ENCODE measurements around the gene CMTM7. TPM values are rescaled to one million over a fixed set of nuclear protein-coding genes. Genes with fewer than 3 reads are reported as not detected.
A peak's percentile ranks its signal among the peaks of the same experiment; 100 is the strongest.

Gene CMTM7
- polyA plus RNA-seq, 1 donor, result 10.9 TPM

GRCh38 chr3:32401126-32401525, 9.5 kb downstream of the CMTM7 start:
- DNase-seq, result no peak
- WGBS (ENCODE audit: insufficient coverage, low lambda C conversion rate), result no CpG with 5 or more reads among the region's 11 CpGs

GRCh38 chr3:32401556-32402081, 10.0 kb downstream of the CMTM7 start:
- 20% methylated on average over 1 of the region's 41 CpGs for WGBS (ENCODE audit: insufficient coverage, low lambda C conversion rate)
- DNase-seq, result peak; percentile 45 to 78
- no peaks in the 10 kb centered on the region for H3K9me3 ChIP-seq (ENCODE audit: control insufficient read depth, low read depth, low read length)
- peaks cover 6% of the 10 kb centered on the region for H3K4me1 ChIP-seq (ENCODE audit: control insufficient read depth, insufficient read depth, low read length)
- H3K4me3 ChIP-seq (ENCODE audit: low read length), result peak overlapping the region; percentile 32
- no peaks in the 10 kb centered on the region for H3K36me3 ChIP-seq (ENCODE audit: control insufficient read depth, insufficient read depth, low read length)
- H3K27me3 ChIP-seq (ENCODE audit: control insufficient read depth, insufficient read depth, low read length), result no peaks in the 10 kb centered on the region
- peak overlapping the region; percentile 56 for H3K27ac ChIP-seq (ENCODE audit: low read length)

More at GRCh38 chr3:32401126-32401525, 9.5 kb downstream of the CMTM7 start:
- Histone ChIP-seq H3K27ac (ENCODE audit: low read length) (peak overlapping the region; percentile 56), H3K27me3 (ENCODE audit: control insufficient read depth, insufficient read depth, low read length) (no peaks in the 10 kb centered on the region), H3K36me3 (ENCODE audit: control insufficient read depth, insufficient read depth, low read length) (no peaks in the 10 kb centered on the region), H3K4me1 (ENCODE audit: control insufficient read depth, insufficient read depth, low read length) (peaks cover 6% of the 10 kb centered on the region), H3K9me3 (ENCODE audit: control insufficient read depth, low read depth, low read length) (no peaks in the 10 kb centered on the region), H3K4me3 (ENCODE audit: low read length) (peak overlapping the region; percentile 32)

GRCh38 chr3:32403663-32404062, 12.0 kb downstream of the CMTM7 start:
- DNase-seq, result no peak
- Histone ChIP-seq H3K9me3 (ENCODE audit: control insufficient read depth, low read depth, low read length) (no peaks in the 10 kb centered on the region), H3K27me3 (ENCODE audit: control insufficient read depth, insufficient read depth, low read length) (no peaks in the 10 kb centered on the region), H3K36me3 (ENCODE audit: control insufficient read depth, insufficient read depth, low read length) (no peaks in the 10 kb centered on the region), H3K4me1 (ENCODE audit: control insufficient read depth, insufficient read depth, low read length) (peaks cover 6% of the 10 kb centered on the region), H3K4me3 (ENCODE audit: low read length) (no peak overlapping the region), H3K27ac (ENCODE audit: low read length) (no peak overlapping the region)
- WGBS (ENCODE audit: insufficient coverage, low lambda C conversion rate), result 76% methylated on average over 2 of the region's 3 CpGs

GRCh38 chr3:32404714-32405113, 13.1 kb downstream of the CMTM7 start:
- Histone ChIP-seq H3K9me3 (ENCODE audit: control insufficient read depth, low read depth, low read length) (no peaks in the 10 kb centered on the region), H3K27me3 (ENCODE audit: control insufficient read depth, insufficient read depth, low read length) (no peaks in the 10 kb centered on the region), H3K4me1 (ENCODE audit: control insufficient read depth, insufficient read depth, low read length) (peaks cover 6% of the 10 kb centered on the region), H3K4me3 (ENCODE audit: low read length) (no peak overlapping the region), H3K36me3 (ENCODE audit: control insufficient read depth, insufficient read depth, low read length) (no peaks in the 10 kb centered on the region), H3K27ac (ENCODE audit: low read length) (no peak overlapping the region)
- DNase-seq, result no peak
- no CpG with 5 or more reads among the region's 1 CpG for WGBS (ENCODE audit: insufficient coverage, low lambda C conversion rate)

- no CpG with 5 or more reads among the region's 2 CpGs for WGBS (ENCODE audit: insufficient coverage, low lambda C conversion rate)
- no peak overlapping the region for H3K27ac ChIP-seq (ENCODE audit: low read length)
- no peak overlapping the region for H3K4me3 ChIP-seq (ENCODE audit: low read length)
- H3K9me3 ChIP-seq (ENCODE audit: control insufficient read depth, low read depth, low read length), result no peaks in the 10 kb centered on the region
- H3K4me1 ChIP-seq (ENCODE audit: control insufficient read depth, insufficient read depth, low read length), result peaks cover 6% of the 10 kb centered on the region
- DNase-seq, result no peak
- H3K27me3 ChIP-seq (ENCODE audit: control insufficient read depth, insufficient read depth, low read length), result no peaks in the 10 kb centered on the region
- H3K36me3 ChIP-seq (ENCODE audit: control insufficient read depth, insufficient read depth, low read length), result no peaks in the 10 kb centered on the region
Observed at GRCh38 chr3:32405155-32405554, 13.5 kb downstream of the CMTM7 start.

GRCh38 chr3:32405711-32406323, 14.2 kb downstream of the CMTM7 start:
- H3K4me3 ChIP-seq (ENCODE audit: low read length), result no peak overlapping the region
- DNase-seq, result peak in 1 of 2 donors; percentile 44
- 80% methylated on average over 1 of the region's 7 CpGs for WGBS (ENCODE audit: insufficient coverage, low lambda C conversion rate)
- H3K36me3 ChIP-seq (ENCODE audit: control insufficient read depth, insufficient read depth, low read length), result no peaks in the 10 kb centered on the region
- H3K27ac ChIP-seq (ENCODE audit: low read length), result no peak overlapping the region
- peaks cover 5% of the 10 kb centered on the region for H3K4me1 ChIP-seq (ENCODE audit: control insufficient read depth, insufficient read depth, low read length)
- H3K27me3 ChIP-seq (ENCODE audit: control insufficient read depth, insufficient read depth, low read length), result no peaks in the 10 kb centered on the region
- no peaks in the 10 kb centered on the region for H3K9me3 ChIP-seq (ENCODE audit: control insufficient read depth, low read depth, low read length)

- Histone ChIP-seq H3K36me3 (ENCODE audit: control insufficient read depth, insufficient read depth, low read length) (no peaks in the 10 kb centered on the region), H3K9me3 (ENCODE audit: control insufficient read depth, low read depth, low read length) (no peaks in the 10 kb centered on the region), H3K4me1 (ENCODE audit: control insufficient read depth, insufficient read depth, low read length) (no peaks in the 10 kb centered on the region), H3K27me3 (ENCODE audit: control insufficient read depth, insufficient read depth, low read length) (no peaks in the 10 kb centered on the region), H3K4me3 (ENCODE audit: low read length) (no peak overlapping the region), H3K27ac (ENCODE audit: low read length) (no peak overlapping the region)
- 100% methylated on average over 1 of the region's 7 CpGs for WGBS (ENCODE audit: insufficient coverage, low lambda C conversion rate)
- peak in 1 of 2 donors; percentile 46 for DNase-seq
Observed at GRCh38 chr3:32406486-32407408, 15.1 kb downstream of the CMTM7 start.

- 71% methylated on average over 3 of the region's 10 CpGs for WGBS (ENCODE audit: insufficient coverage, low lambda C conversion rate)
- Histone ChIP-seq H3K27me3 (ENCODE audit: control insufficient read depth, insufficient read depth, low read length) (no peaks in the 10 kb centered on the region), H3K4me1 (ENCODE audit: control insufficient read depth, insufficient read depth, low read length) (no peaks in the 10 kb centered on the region), H3K4me3 (ENCODE audit: low read length) (no peak overlapping the region), H3K27ac (ENCODE audit: low read length) (no peak overlapping the region), H3K36me3 (ENCODE audit: control insufficient read depth, insufficient read depth, low read length) (no peaks in the 10 kb centered on the region), H3K9me3 (ENCODE audit: control insufficient read depth, low read depth, low read length) (no peaks in the 10 kb centered on the region)
- no peak for DNase-seq
Observed at GRCh38 chr3:32410367-32411246, 19.0 kb downstream of the CMTM7 start.

GRCh38 chr3:32411442-32411841, 19.8 kb downstream of the CMTM7 start:
- no peak for DNase-seq
- H3K4me3 ChIP-seq (ENCODE audit: low read length), result no peak overlapping the region
- H3K27me3 ChIP-seq (ENCODE audit: control insufficient read depth, insufficient read depth, low read length), result no peaks in the 10 kb centered on the region
- no peaks in the 10 kb centered on the region for H3K4me1 ChIP-seq (ENCODE audit: control insufficient read depth, insufficient read depth, low read length)
- 90% methylated on average over 2 of the region's 5 CpGs for WGBS (ENCODE audit: insufficient coverage, low lambda C conversion rate)
- no peaks in the 10 kb centered on the region for H3K9me3 ChIP-seq (ENCODE audit: control insufficient read depth, low read depth, low read length)
- no peaks in the 10 kb centered on the region for H3K36me3 ChIP-seq (ENCODE audit: control insufficient read depth, insufficient read depth, low read length)
- H3K27ac ChIP-seq (ENCODE audit: low read length), result no peak overlapping the region

GRCh38 chr3:32412887-32413286, 21.2 kb downstream of the CMTM7 start:
- Histone ChIP-seq H3K27ac (ENCODE audit: low read length) (no peak overlapping the region), H3K9me3 (ENCODE audit: control insufficient read depth, low read depth, low read length) (no peaks in the 10 kb centered on the region), H3K36me3 (ENCODE audit: control insufficient read depth, insufficient read depth, low read length) (no peaks in the 10 kb centered on the region), H3K4me3 (ENCODE audit: low read length) (no peak overlapping the region), H3K27me3 (ENCODE audit: control insufficient read depth, insufficient read depth, low read length) (no peaks in the 10 kb centered on the region), H3K4me1 (ENCODE audit: control insufficient read depth, insufficient read depth, low read length) (no peaks in the 10 kb centered on the region)
- DNase-seq, result no peak
- 100% methylated on average over 3 of the region's 3 CpGs for whole genome bisulfite sequencing (ENCODE audit: insufficient coverage, low lambda C conversion rate)

All from large intestine (tissue), 3 donors.